ENCODE measurements around the gene EFS. TPM values are rescaled to one million over a fixed set of nuclear protein-coding genes. Genes with fewer than 3 reads are reported as not detected.
"Not testable (repeated sequence)": the region's sequence is repeated elsewhere in the genome, so short reads cannot be mapped to it uniquely, and the experiment has no call there.

Gene EFS
- total RNA-seq, 3 donors from 2014 or later, result 0.08 TPM; not detected in 1

- H3K9me3 Mint-ChIP-seq, result no peaks in the 10 kb centered on the region
- H3K4me1 Mint-ChIP-seq (ENCODE audit: low read depth), result no peaks in the 10 kb centered on the region
- H3K4me3 Mint-ChIP-seq, result no peak overlapping the region
- no peaks in the 10 kb centered on the region for H3K36me3 Mint-ChIP-seq (ENCODE audit: insufficient read depth)
- ATAC-seq (no peak), DNase-seq (no peak)
- H3K27me3 Mint-ChIP-seq (ENCODE audit: low read depth), result peaks cover 20% of the 10 kb centered on the region
Observed at GRCh38 chr14:23403908-23404307, 38.9 kb upstream of the EFS start.

- Mint-ChIP-seq H3K36me3 (ENCODE audit: insufficient read depth) (no peaks in the 10 kb centered on the region), H3K9me3 (no peaks in the 10 kb centered on the region), H3K4me3 (no peak overlapping the region), H3K27me3 (ENCODE audit: low read depth) (peaks cover 17% of the 10 kb centered on the region), H3K4me1 (ENCODE audit: low read depth) (no peaks in the 10 kb centered on the region)
- DNase-seq, result no peak
- no peak for ATAC-seq
Observed at GRCh38 chr14:23403139-23403438, 38.1 kb upstream of the EFS start.

- DNase-seq, result no peak
- H3K4me1 Mint-ChIP-seq (ENCODE audit: low read depth), result no peaks in the 10 kb centered on the region
- H3K4me3 Mint-ChIP-seq, result no peak overlapping the region
- peaks cover 16% of the 10 kb centered on the region for H3K27me3 Mint-ChIP-seq (ENCODE audit: low read depth)
- no peaks in the 10 kb centered on the region for H3K9me3 Mint-ChIP-seq
- no peak for ATAC-seq
- no peaks in the 10 kb centered on the region for H3K36me3 Mint-ChIP-seq (ENCODE audit: insufficient read depth)
Observed at GRCh38 chr14:23402296-23403138, 37.5 kb upstream of the EFS start.

GRCh38 chr14:23401291-23401690 is 36.3 kb upstream of the EFS start:
- Mint-ChIP-seq H3K4me3 (no peak overlapping the region), H3K27me3 (ENCODE audit: low read depth) (peaks cover 13% of the 10 kb centered on the region), H3K36me3 (ENCODE audit: insufficient read depth) (no peaks in the 10 kb centered on the region), H3K9me3 (no peaks in the 10 kb centered on the region), H3K4me1 (ENCODE audit: low read depth) (no peaks in the 10 kb centered on the region)
- no peak for DNase-seq
- no peak for ATAC-seq

- H3K27me3 Mint-ChIP-seq (ENCODE audit: low read depth), result peaks cover 13% of the 10 kb centered on the region
- DNase-seq; H3K9me3 Mint-ChIP-seq; H3K36me3 Mint-ChIP-seq (ENCODE audit: insufficient read depth); ATAC-seq; H3K4me1 Mint-ChIP-seq (ENCODE audit: low read depth); H3K4me3 Mint-ChIP-seq: not testable (repeated sequence)
Observed at GRCh38 chr14:23400496-23401149, 35.7 kb upstream of the EFS start.

- Mint-ChIP-seq H3K4me1 (ENCODE audit: low read depth) (no peaks in the 10 kb centered on the region), H3K36me3 (ENCODE audit: insufficient read depth) (no peaks in the 10 kb centered on the region), H3K9me3 (no peaks in the 10 kb centered on the region), H3K4me3 (no peak overlapping the region), H3K27me3 (ENCODE audit: low read depth) (peaks cover 8% of the 10 kb centered on the region)
- ATAC-seq (no peak), DNase-seq (no peak)
Observed at GRCh38 chr14:23399591-23399990, 34.6 kb upstream of the EFS start.

- no peaks in the 10 kb centered on the region for H3K4me1 Mint-ChIP-seq (ENCODE audit: low read depth)
- DNase-seq (no peak), ATAC-seq (no peak)
- H3K9me3 Mint-ChIP-seq, result no peaks in the 10 kb centered on the region
- H3K36me3 Mint-ChIP-seq (ENCODE audit: insufficient read depth), result no peaks in the 10 kb centered on the region
- peaks cover 8% of the 10 kb centered on the region for H3K27me3 Mint-ChIP-seq (ENCODE audit: low read depth)
- no peak overlapping the region for H3K4me3 Mint-ChIP-seq
Observed at GRCh38 chr14:23399136-23399535, 34.2 kb upstream of the EFS start.

- ATAC-seq (no peak), DNase-seq (no peak)
- H3K27me3 Mint-ChIP-seq (ENCODE audit: low read depth), result peaks cover 6% of the 10 kb centered on the region
- H3K36me3 Mint-ChIP-seq (ENCODE audit: insufficient read depth), result no peaks in the 10 kb centered on the region
- H3K4me3 Mint-ChIP-seq, result no peak overlapping the region
- H3K9me3 Mint-ChIP-seq, result no peaks in the 10 kb centered on the region
- no peaks in the 10 kb centered on the region for H3K4me1 Mint-ChIP-seq (ENCODE audit: low read depth)
Observed at GRCh38 chr14:23398348-23398747, 33.4 kb upstream of the EFS start.

- no peaks in the 10 kb centered on the region for H3K9me3 Mint-ChIP-seq
- ATAC-seq (no peak), DNase-seq (no peak)
- no peaks in the 10 kb centered on the region for H3K4me1 Mint-ChIP-seq (ENCODE audit: low read depth)
- no peaks in the 10 kb centered on the region for H3K27me3 Mint-ChIP-seq (ENCODE audit: low read depth)
- no peaks in the 10 kb centered on the region for H3K36me3 Mint-ChIP-seq (ENCODE audit: insufficient read depth)
- H3K4me3 Mint-ChIP-seq, result no peak overlapping the region
Observed at GRCh38 chr14:23396781-23397407, 31.9 kb upstream of the EFS start.

- Mint-ChIP-seq H3K36me3 (ENCODE audit: insufficient read depth) (no peaks in the 10 kb centered on the region), H3K27me3 (ENCODE audit: low read depth) (no peaks in the 10 kb centered on the region)
Observed at GRCh38 chr14:23396126-23396525, 31.2 kb upstream of the EFS start.

GRCh38 chr14:23392613-23393012 is 27.6 kb upstream of the EFS start:
- ATAC-seq (no peak), DNase-seq (no peak)
- Mint-ChIP-seq H3K4me3 (no peak overlapping the region), H3K36me3 (ENCODE audit: insufficient read depth) (no peaks in the 10 kb centered on the region), H3K27me3 (ENCODE audit: low read depth) (peaks cover 5% of the 10 kb centered on the region), H3K9me3 (no peaks in the 10 kb centered on the region), H3K4me1 (ENCODE audit: low read depth) (no peaks in the 10 kb centered on the region)

More at GRCh38 chr14:23396126-23396525, 31.2 kb upstream of the EFS start:
- no peaks in the 10 kb centered on the region for H3K9me3 Mint-ChIP-seq
- ATAC-seq (no peak), DNase-seq (no peak)
- H3K4me1 Mint-ChIP-seq (ENCODE audit: low read depth), result no peaks in the 10 kb centered on the region
- no peak overlapping the region for H3K4me3 Mint-ChIP-seq

GRCh38 chr14:23389871-23390270 is 24.9 kb upstream of the EFS start:
- not testable (repeated sequence) for H3K36me3 Mint-ChIP-seq (ENCODE audit: insufficient read depth); H3K9me3 Mint-ChIP-seq; H3K4me1 Mint-ChIP-seq (ENCODE audit: low read depth); DNase-seq; H3K4me3 Mint-ChIP-seq; ATAC-seq; H3K27me3 Mint-ChIP-seq (ENCODE audit: low read depth)

- no peak for ATAC-seq
- no peaks in the 10 kb centered on the region for H3K4me1 Mint-ChIP-seq (ENCODE audit: low read depth)
- no peak for DNase-seq
- H3K27me3 Mint-ChIP-seq (ENCODE audit: low read depth), result peaks cover 5% of the 10 kb centered on the region
- no peaks in the 10 kb centered on the region for H3K9me3 Mint-ChIP-seq
- H3K4me3 Mint-ChIP-seq, result no peak overlapping the region
- H3K36me3 Mint-ChIP-seq (ENCODE audit: insufficient read depth), result no peaks in the 10 kb centered on the region
Observed at GRCh38 chr14:23389396-23389795, 24.4 kb upstream of the EFS start.

- no peaks in the 10 kb centered on the region for H3K36me3 Mint-ChIP-seq (ENCODE audit: insufficient read depth)
- H3K4me1 Mint-ChIP-seq (ENCODE audit: low read depth), result no peaks in the 10 kb centered on the region
- no peak overlapping the region for H3K4me3 Mint-ChIP-seq
Observed at GRCh38 chr14:23388996-23389395, 24.0 kb upstream of the EFS start.

More at GRCh38 chr14:23388996-23389395, 24.0 kb upstream of the EFS start:
- no peak for ATAC-seq
- Mint-ChIP-seq H3K9me3 (no peaks in the 10 kb centered on the region), H3K27me3 (ENCODE audit: low read depth) (peaks cover 5% of the 10 kb centered on the region)
- DNase-seq, result no peak

Measured in activated T-cell treated with anti-CD3 and anti-CD28 coated beads, Interleukin-2, amount 50 U/mL, for 4 hours (primary cell).